HG03457 (cell line): Measurements from ENCODE around the gene RAI2.
A peak's percentile ranks its signal among the peaks of the same experiment; 100 is the strongest.
"Not testable (repeated sequence)": the region's sequence is repeated elsewhere in the genome, so short reads cannot be mapped to it uniquely, and the experiment has no call there.

ENCODE experiments used
- ATAC-seq: cut with Tn5 transposase; IDR thresholded peaks from one replicate; pipeline ENCODE4 v1.9.1; 2021; ENCODE audit warnings: moderate number of reproducible peaks; ENCODE audit not compliant: unreplicated experiment

RAI2 gene

GRCh38 chrX:17788439-17788838, 72.7 kb downstream of the RAI2 start:
- no peak for ATAC-seq

DNA sequence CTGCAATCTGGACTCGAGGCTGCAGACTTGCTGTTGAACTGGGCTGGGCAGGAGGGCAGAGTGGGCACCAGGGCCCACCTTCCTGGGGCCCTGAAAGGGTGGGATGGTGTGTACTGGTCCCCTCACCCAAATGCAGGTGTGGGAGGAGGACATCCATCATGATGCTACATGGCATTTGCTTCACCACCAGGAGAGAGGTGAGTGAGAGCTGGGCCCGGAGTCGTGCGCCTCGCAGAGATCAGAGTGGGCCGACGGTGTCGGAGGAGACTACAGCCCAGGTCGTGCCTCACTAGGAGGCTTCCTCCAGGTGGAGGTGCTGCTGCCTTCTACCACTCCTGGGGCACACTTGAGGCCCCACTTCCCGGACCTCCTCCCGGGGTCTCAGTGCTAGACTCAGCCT, 73.5 kb downstream of the RAI2 start:
- ATAC-seq, result no peak

GRCh38 chrX:17786554-17787347, 74.3 kb downstream of the RAI2 start:
- ATAC-seq, result not testable (repeated sequence)

- ATAC-seq, result no peak
These were observed 81.7 kb downstream of the RAI2 start for GRCh38 chrX:17779434-17779833.

- ATAC-seq, result no peak
These were observed 82.1 kb downstream of the RAI2 start for GRCh38 chrX:17778997-17779396.

GRCh38 chrX:17774053-17774452, 87.0 kb downstream of the RAI2 start:
- ATAC-seq, result no peak

GRCh38 chrX:17773221-17773876, 87.7 kb downstream of the RAI2 start:
- ATAC-seq, result no peak

- no peak for ATAC-seq
These were observed 91.3 kb downstream of the RAI2 start for GRCh38 chrX:17769701-17770269.

GRCh38 chrX:17768997-17769396, 92.1 kb downstream of the RAI2 start:
- no peak for ATAC-seq

DNA sequence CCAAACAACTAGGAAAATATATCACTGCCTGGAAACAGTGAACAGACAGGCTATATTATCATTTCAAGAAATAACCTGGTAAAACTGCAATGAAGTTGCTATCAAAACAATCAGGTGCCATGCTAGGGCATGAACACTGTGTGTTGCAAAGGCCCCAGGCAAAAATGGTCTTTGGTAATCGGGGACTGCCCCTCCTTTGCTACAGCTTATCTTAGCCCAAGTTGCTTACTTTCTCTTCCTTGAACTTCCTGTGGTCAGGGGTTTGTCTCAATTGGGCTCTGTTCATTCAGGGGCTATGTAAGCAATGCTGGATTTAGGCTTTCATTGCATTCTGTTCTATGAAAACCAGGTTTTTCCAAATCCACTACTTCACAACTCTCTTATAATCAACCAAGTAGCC, 93.4 kb downstream of the RAI2 start:
- ATAC-seq, result no peak

DNA sequence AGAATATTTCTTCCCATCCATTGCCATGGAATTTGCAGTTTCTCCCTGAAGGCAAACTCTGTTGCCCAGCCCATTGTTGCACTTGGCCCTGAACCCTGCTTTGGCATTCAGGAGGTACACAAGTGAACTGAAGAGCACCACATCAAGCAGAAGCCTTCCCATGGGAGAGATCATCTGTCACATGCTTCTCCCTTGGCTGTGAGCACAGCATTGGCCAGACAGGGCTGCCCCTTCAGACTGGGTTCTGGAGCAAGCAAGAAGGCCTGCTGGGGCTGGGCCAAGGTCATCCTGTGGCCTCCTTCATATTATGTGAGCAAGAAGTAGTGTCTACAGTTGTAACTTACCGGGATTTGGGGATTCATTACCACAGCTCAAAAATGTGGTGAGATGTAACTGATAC, 101.1 kb downstream of the RAI2 start:
- no peak for ATAC-seq

GRCh38 chrX:17758382-17758781, 102.7 kb downstream of the RAI2 start:
- ATAC-seq, result peak; percentile 98

DNA sequence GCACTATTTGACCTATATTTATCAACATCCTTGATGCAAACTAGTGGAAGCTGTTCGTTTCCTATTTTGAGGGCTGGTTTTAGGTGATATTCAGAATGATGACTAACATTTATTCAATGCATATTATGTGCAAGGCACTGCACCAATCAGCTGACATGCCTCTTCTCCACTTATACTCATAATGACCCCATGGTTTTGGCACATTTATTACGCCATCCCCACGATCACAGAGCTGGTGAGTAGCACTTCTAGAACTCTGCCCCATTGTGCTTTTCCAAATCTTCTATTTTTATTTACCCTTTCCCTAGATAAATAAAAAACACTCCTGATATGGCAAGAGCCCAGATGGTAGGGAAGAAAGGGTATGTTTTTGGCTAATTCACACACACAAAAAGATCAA, 110.7 kb downstream of the RAI2 start:
- no peak for ATAC-seq
